K562 (cell line): Measurements from ENCODE around the gene PGS1. TPM values are rescaled to one million over a fixed set of nuclear protein-coding genes. Genes with fewer than 3 reads are reported as not detected.

Experiments used
- CBFB ChIP-seq: sonication (generic); formaldehyde crosslinking; IDR thresholded peaks from 2 replicates; pipeline ENCODE4 v1.4.0; 2020; ENCODE audit warnings: mild to moderate bottlenecking, missing genetic modification reagents
- CBX5 ChIP-seq: IDR thresholded peaks from 2 replicates; pipeline ENCODE4 v1.6.1; 2014; ENCODE audit warnings: low read depth, borderline replicate concordance
- EP400 ChIP-seq: fragments of 450-650 bp; IDR thresholded peaks from 2 replicates; pipeline ENCODE4 v1.6.1; 2017; ENCODE audit warnings: antibody characterized with exemption, mild to moderate bottlenecking, moderate library complexity
- FOXA1 ChIP-seq: fragments of 450-650 bp; IDR thresholded peaks from 2 replicates; pipeline ENCODE4 v1.6.1; 2016; ENCODE audit warnings: mild to moderate bottlenecking, borderline replicate concordance
- KAT8 ChIP-seq: fragments of 450-650 bp; IDR thresholded peaks from 2 replicates; pipeline ENCODE4 v1.6.1; 2016; ENCODE audit warnings: low read depth, mild to moderate bottlenecking
- NFRKB ChIP-seq: fragments of 450-650 bp; IDR thresholded peaks from 2 replicates; pipeline ENCODE4 v1.6.1; 2016; ENCODE audit warnings: low read depth
- RBM14 ChIP-seq: fragments of 200-400 bp; formaldehyde crosslinking; IDR thresholded peaks from 2 replicates; pipeline ENCODE4 v1.6.1; 2018; ENCODE audit warnings: low read depth, mild to moderate bottlenecking, low read length, moderate library complexity, borderline replicate concordance; ENCODE audit not compliant: insufficient read depth
- RBM17 ChIP-seq: fragments of 200-400 bp; formaldehyde crosslinking; IDR thresholded peaks from 2 replicates; pipeline ENCODE4 v1.6.1; 2017; ENCODE audit warnings: low read depth, mild to moderate bottlenecking, low read length, borderline replicate concordance
- SFPQ ChIP-seq: fragments of 200-400 bp; formaldehyde crosslinking; IDR thresholded peaks from 2 replicates; pipeline ENCODE4 v1.6.1; 2017; ENCODE audit warnings: mild to moderate bottlenecking, low read depth, low read length, moderate library complexity
- SMARCA4 ChIP-seq: fragments of 450-650 bp; IDR thresholded peaks from 2 replicates; pipeline ENCODE4 v1.6.1; 2016
- SMC3 ChIP-seq: conservative IDR thresholded peaks from 2 replicates; pipeline ENCODE4 v1.6.1; 2011; ENCODE audit warnings: low read depth, low read length, improper control_type of control experiment; ENCODE audit not compliant: insufficient read depth
- YY1 ChIP-seq, 3 experiments: IDR thresholded peaks; 2 replicates each; pipeline ENCODE4 v1.6.1; 2011; ENCODE audit warnings: low read length in 2 of 3, mild to moderate bottlenecking in 2 of 3, moderate library complexity in 2 of 3, borderline replicate concordance in 1 of 3, control low read depth in 1 of 3, low read depth in 1 of 3; ENCODE audit not compliant: insufficient read depth in 3 of 3, insufficient replicate concordance in 2 of 3, control insufficient read depth in 1 of 3, insufficient read length in 1 of 3; ENCODE audit errors: extremely low read depth in 1 of 3
- polyA plus RNA-seq, 8 experiments: library from polyadenylated mRNA; depleted of rRNA in 4 of 8; stranded (reverse) in 5 of 8; unstranded in 3 of 8; fragments of >200 nt; fragmentation: Nextera tagmentation in 2 of 8; fragmentation: Illumina TruSeq in 1 of 8; extraction: Ambion mirVana in 2 of 8; extraction: Trizol in 1 of 8; gene quantifications; 2 replicates each; pipeline versions ENCODE4 v1.2.1 to v1.2.3, GENCODE V29; 2011 to 2014; ENCODE audit warnings: inconsistent platforms in 1 of 8, missing spikeins in 1 of 8
- total RNA-seq, 7 experiments: library from RNA; depleted of rRNA in 6 of 7; stranded (reverse); fragments of >200 nt in 6 of 7; fragmentation: Illumina TruSeq in 2 of 7; extraction: Trizol in 2 of 7; gene quantifications; 2 replicates each; pipeline versions ENCODE4 v1.2.1 to v1.2.3, GENCODE V29; 2011 to 2021; ENCODE audit warnings: low replicate concordance in 1 of 7
- TF ChIP-seq, protein P1 (sequence below): IDR thresholded peaks from 2 replicates; pipeline ENCODE4 v1.6.1; 2011; ENCODE audit warnings: borderline replicate concordance, low read depth, mild to moderate bottlenecking, moderate library complexity, low read length; ENCODE audit not compliant: insufficient read depth, poor library complexity, severe bottlenecking
- TF ChIP-seq, protein P2 (sequence below), 2 experiments: IDR thresholded peaks; 2 replicates each; pipeline ENCODE4 v1.6.1; 2011; ENCODE audit warnings: borderline replicate concordance in 1 of 2, control low read depth in 1 of 2, low read depth in 1 of 2, low read length in 1 of 2, mild to moderate bottlenecking in 1 of 2, mixed read lengths in 1 of 2, moderate library complexity in 1 of 2; ENCODE audit not compliant: insufficient read depth in 1 of 2, insufficient read length in 1 of 2, poor library complexity in 1 of 2, severe bottlenecking in 1 of 2; ENCODE audit errors: extremely low read depth in 1 of 2
- TF ChIP-seq, protein P3 (sequence below): fragments of 450-650 bp; IDR thresholded peaks from 2 replicates; pipeline ENCODE4 v1.6.1; 2016
- TF ChIP-seq, protein P4 (sequence below): fragments of 450-650 bp; formaldehyde crosslinking; IDR thresholded peaks from 2 replicates; pipeline ENCODE4 v1.4.0; 2020; ENCODE audit warnings: mild to moderate bottlenecking, moderate library complexity

The PGS1 gene
- total and polyA plus RNA-seq, 9 of the 15 experiments (the other 6 are each of a cell fraction or from before 2014, with no cell fraction given): 1.3 to 39.4 (median 22.3) TPM

GRCh38 chr17:78360371-78361224 lies 17.9 kb upstream of the PGS1 start (continued):
- TF ChIP-seq, protein P1, sequence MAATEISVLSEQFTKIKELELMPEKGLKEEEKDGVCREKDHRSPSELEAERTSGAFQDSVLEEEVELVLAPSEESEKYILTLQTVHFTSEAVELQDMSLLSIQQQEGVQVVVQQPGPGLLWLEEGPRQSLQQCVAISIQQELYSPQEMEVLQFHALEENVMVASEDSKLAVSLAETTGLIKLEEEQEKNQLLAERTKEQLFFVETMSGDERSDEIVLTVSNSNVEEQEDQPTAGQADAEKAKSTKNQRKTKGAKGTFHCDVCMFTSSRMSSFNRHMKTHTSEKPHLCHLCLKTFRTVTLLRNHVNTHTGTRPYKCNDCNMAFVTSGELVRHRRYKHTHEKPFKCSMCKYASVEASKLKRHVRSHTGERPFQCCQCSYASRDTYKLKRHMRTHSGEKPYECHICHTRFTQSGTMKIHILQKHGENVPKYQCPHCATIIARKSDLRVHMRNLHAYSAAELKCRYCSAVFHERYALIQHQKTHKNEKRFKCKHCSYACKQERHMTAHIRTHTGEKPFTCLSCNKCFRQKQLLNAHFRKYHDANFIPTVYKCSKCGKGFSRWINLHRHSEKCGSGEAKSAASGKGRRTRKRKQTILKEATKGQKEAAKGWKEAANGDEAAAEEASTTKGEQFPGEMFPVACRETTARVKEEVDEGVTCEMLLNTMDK: peak; percentile 72
- 0 out of 2 replicates have a peak, but pooled peaks have one; percentile 17 for TF ChIP-seq CBX5
- 0 out of 2 replicates have a peak, but pooled peaks have one; percentile 13 for TF ChIP-seq EP400
- 0 out of 2 replicates have a peak, but pooled peaks have one; percentile 54 for TF ChIP-seq SMARCA4
- TF ChIP-seq NFRKB: no peak
- TF ChIP-seq SMC3: peak; percentile 88
- TF ChIP-seq CBFB (CRISPR knock-in tag): no peak
- TF ChIP-seq, protein P2, sequence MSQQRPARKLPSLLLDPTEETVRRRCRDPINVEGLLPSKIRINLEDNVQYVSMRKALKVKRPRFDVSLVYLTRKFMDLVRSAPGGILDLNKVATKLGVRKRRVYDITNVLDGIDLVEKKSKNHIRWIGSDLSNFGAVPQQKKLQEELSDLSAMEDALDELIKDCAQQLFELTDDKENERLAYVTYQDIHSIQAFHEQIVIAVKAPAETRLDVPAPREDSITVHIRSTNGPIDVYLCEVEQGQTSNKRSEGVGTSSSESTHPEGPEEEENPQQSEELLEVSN (IDR thresholded peaks at IDR 0.05; ENCODE audit: borderline replicate concordance in 1 of 2, extremely low read depth in 1 of 2, insufficient read depth in 1 of 2, insufficient read length in 1 of 2, low read depth in 1 of 2, low read length in 1 of 2, poor library complexity in 1 of 2, severe bottlenecking in 1 of 2): peak in 1 of 2 experiments; percentile 17
- TF ChIP-seq RBM14: 0 out of 2 replicates have a peak, but pooled peaks have one; percentile 59
- no peak for TF ChIP-seq SFPQ
- TF ChIP-seq, protein P3, sequence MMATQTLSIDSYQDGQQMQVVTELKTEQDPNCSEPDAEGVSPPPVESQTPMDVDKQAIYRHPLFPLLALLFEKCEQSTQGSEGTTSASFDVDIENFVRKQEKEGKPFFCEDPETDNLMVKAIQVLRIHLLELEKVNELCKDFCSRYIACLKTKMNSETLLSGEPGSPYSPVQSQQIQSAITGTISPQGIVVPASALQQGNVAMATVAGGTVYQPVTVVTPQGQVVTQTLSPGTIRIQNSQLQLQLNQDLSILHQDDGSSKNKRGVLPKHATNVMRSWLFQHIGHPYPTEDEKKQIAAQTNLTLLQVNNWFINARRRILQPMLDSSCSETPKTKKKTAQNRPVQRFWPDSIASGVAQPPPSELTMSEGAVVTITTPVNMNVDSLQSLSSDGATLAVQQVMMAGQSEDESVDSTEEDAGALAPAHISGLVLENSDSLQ: 0 out of 2 replicates have a peak, but pooled peaks have one; percentile 5
- TF ChIP-seq RBM17: no peak
- TF ChIP-seq YY1 (IDR thresholded peaks at IDR 0.05; ENCODE audit: borderline replicate concordance in 1 of 3, control insufficient read depth in 1 of 3, extremely low read depth in 1 of 3, insufficient read depth in 3 of 3, insufficient read length in 1 of 3, insufficient replicate concordance in 2 of 3, low read depth in 1 of 3, low read length in 2 of 3): peak in 2 of 3 experiments; percentile 63 to 70
- TF ChIP-seq, protein P4, sequence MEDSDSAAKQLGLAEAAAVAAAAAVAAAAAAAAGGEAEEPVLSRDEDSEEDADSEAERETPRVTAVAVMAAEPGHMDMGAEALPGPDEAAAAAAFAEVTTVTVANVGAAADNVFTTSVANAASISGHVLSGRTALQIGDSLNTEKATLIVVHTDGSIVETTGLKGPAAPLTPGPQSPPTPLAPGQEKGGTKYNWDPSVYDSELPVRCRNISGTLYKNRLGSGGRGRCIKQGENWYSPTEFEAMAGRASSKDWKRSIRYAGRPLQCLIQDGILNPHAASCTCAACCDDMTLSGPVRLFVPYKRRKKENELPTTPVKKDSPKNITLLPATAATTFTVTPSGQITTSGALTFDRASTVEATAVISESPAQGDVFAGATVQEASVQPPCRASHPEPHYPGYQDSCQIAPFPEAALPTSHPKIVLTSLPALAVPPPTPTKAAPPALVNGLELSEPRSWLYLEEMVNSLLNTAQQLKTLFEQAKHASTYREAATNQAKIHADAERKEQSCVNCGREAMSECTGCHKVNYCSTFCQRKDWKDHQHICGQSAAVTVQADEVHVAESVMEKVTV (CRISPR knock-in tag): peak; percentile 60; the same call in 1 of the 2 replicates
- TF ChIP-seq KAT8: no peak
- TF ChIP-seq FOXA1: no peak
